HFF-Myc (cell line): ENCODE measurements around the gene NAB1.

Source experiments
- DNase-seq: peaks from one replicate; pipeline ENCODE4 v3.0.0-alpha.2; 2011; ENCODE audit warnings: low read depth; ENCODE audit errors: extremely low read depth
- H3K4me3 ChIP-seq: replicated peaks from 2 replicates; pipeline ENCODE4 v1.5.1; 2011; ENCODE audit warnings: low read depth, mild to moderate bottlenecking, control low read depth, low read length
- TF ChIP-seq, protein P1 (sequence below): IDR thresholded peaks from 2 replicates; pipeline ENCODE4 v1.5.1; 2012; ENCODE audit warnings: mild to moderate bottlenecking, low read depth, low read length, control low read depth; ENCODE audit errors: missing control alignments

NAB1 gene

DNA sequence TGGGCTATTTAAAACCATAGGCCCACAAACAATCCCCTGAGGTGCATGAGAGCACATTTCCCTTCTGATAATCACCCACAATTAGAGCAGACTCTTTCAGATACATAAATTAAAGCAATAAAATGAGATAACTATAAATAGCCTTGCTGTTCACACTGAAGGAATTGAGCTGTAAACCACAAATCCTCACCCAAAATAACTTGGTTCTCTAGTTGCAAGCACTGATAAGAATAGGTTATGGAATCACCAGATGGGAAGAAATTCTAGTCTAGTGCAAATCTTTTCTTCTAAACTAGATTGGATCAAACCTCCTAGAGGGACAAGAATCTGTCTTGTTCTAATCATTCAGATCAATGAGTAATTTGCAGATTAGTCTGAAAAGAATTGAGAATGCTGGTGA is 64.6 kb downstream of the NAB1 start:
- TF ChIP-seq, protein P1, sequence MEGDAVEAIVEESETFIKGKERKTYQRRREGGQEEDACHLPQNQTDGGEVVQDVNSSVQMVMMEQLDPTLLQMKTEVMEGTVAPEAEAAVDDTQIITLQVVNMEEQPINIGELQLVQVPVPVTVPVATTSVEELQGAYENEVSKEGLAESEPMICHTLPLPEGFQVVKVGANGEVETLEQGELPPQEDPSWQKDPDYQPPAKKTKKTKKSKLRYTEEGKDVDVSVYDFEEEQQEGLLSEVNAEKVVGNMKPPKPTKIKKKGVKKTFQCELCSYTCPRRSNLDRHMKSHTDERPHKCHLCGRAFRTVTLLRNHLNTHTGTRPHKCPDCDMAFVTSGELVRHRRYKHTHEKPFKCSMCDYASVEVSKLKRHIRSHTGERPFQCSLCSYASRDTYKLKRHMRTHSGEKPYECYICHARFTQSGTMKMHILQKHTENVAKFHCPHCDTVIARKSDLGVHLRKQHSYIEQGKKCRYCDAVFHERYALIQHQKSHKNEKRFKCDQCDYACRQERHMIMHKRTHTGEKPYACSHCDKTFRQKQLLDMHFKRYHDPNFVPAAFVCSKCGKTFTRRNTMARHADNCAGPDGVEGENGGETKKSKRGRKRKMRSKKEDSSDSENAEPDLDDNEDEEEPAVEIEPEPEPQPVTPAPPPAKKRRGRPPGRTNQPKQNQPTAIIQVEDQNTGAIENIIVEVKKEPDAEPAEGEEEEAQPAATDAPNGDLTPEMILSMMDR: no peak
- DNase-seq: no peak

DNA sequence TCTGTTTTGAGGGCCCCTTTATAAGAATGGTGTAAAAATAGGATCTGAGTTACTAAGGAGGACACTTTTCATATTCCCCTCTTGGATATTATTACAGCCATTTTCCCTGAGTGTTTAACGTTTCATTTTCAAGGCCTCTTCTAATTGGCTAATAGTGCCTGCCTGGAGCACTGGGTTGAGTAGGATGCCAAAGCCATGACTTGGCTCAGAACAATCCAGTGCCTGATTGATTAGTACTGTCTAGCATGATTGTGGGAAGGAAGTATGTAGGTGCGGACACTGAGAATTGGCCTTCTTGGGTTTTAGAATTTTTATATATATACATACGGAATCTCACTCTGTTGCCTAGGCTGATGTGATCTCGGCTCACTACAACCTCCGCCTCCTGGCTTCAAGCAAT is 66.1 kb downstream of the NAB1 start:
- no peak for DNase-seq
- H3K4me3 ChIP-seq: no peak overlapping the region
- TF ChIP-seq, protein P1: no peak

More for the DNA sequence above, 64.6 kb downstream of the NAB1 start:
- no peak overlapping the region for H3K4me3 ChIP-seq

DNA sequence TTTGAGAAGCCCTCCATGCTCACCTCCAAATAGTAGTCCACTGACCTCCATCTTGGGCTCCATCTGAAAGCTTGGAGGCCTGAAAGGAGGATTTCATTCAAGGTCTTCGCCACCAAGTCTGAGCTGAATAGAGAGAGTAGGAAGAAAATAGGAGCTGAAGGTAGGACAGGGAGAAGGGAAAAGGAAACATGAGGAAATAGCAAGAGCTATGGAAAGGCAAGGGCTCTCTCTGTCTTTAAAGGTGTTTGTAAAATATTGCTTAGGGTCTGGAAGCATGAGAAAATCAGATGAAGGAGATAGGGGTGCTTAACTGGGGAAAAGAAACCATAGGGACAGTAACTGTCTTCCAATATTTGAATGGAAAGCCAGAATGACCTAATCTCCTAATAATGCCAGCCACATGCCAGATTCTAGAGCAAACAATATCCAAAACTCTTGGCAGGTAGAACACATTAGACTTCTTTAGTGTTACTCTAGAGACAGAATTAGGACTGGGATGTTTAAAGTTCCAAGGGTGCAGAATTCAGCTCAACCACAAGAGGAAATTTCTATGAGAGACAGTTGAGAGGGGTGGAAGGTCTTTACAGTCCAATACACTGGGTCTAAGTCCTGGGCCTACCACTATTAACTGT is 67.4 kb downstream of the NAB1 start:
- no peak for DNase-seq
- H3K4me3 ChIP-seq: no peak overlapping the region
- TF ChIP-seq, protein P1: no peak

DNA sequence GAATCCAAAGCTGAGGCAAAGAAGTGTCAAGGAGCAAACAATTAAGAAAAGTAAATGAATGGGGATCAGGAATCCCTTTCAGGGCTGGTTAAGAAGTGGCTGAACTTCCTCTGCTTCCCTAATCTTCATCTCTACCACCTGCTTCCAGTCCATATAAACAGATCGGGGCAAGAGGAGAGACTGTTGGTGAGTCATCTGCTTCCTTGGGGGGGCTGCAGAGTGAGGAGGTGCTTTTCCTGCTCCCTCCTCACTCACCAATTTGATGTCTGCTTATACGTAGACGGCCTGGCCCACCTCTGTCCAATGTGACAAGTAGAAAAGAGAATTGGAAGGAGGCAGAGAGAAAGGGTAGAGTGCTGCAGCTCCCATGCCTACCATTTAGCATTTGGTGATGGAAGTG is 68.4 kb downstream of the NAB1 start:
- TF ChIP-seq, protein P1: no peak
- no peak overlapping the region for H3K4me3 ChIP-seq
- DNase-seq: no peak

DNA sequence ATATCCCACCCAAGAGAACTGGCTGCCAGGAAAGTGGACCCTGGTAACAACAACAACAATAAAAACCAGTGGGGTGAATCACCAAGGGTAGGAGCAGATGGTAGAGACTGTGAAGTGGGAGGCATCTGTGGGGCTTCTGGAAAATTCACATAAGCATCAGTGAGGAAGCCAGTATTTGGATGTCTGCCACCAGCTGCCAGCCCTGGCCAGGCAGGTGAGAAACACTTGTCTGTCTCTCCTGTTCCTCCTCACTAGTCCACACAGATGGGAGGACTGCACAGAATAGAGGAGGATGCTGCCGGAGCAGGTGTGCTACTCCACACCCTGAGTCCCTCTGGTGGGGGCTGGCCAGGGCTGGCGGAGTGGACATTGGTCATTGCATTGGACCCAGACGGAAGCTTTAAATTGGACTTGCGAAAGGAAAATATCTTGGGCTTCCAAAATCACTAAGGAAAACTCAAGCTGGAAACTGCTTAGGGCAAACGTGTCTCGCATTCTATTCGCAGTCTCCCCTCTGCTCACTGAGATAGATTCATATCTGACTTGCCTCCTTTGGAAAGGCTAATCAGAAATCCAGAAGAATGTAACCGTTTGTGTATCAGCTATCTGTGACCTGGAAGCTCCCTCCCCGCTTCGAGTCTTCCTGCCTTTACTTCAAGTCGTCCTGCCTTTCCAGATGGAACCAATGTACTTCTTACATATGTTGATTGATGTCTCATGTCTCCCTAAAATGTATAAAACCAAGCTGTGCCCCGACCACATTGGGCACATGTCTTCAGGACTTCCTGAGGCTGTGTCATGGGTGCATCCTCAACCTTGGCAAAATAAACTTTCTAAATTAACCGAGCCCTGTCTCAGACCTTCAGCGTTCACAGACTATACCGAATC is 69.1 kb downstream of the NAB1 start:
- no peak for DNase-seq
- TF ChIP-seq, protein P1: no peak
- no peak overlapping the region for H3K4me3 ChIP-seq

DNA sequence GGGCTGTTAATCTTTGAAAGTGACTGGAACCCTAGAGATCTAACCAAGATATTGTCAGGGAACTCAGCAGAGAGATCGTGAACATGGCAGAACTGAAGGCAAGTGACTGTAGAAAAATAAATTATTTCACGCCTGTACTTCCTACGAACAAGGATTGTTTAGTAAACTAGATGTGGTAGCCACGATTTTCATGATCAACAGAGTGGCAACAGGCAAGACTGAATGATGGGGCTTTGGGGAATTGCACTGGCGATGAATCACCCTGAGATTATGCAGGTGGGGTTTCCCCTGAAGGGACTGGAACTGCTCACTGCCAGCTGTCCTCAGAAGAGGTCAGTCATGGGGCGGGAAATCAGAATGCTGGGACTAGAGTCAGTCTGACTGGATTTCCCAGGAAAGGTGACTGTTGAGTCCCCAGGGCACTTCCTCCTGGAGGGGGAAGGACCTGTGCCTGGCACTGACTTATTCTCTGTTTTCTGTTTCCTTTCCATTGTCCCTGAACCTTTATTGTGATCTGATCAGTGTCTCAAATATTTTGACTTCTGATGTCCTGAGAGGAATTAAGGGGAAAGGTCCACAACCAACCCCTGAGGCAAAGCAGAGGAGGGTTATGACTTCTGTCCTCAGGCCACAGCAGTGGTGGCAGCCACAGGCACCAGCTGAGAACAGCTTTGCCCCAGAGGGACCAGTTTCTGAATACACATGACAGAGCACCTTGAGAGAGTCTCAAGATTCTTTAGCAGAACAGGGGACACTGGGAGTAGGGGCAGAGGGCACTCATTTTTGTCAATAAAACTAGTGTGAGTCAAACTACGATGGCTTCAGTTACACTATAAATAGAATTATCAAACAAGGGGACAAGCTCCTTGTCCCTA is 70.0 kb downstream of the NAB1 start:
- H3K4me3 ChIP-seq: no peak overlapping the region
- TF ChIP-seq, protein P1: no peak
- DNase-seq: peak; percentile 22
